ENCODE data around the gene TSFM.

Gene TSFM

DNA sequence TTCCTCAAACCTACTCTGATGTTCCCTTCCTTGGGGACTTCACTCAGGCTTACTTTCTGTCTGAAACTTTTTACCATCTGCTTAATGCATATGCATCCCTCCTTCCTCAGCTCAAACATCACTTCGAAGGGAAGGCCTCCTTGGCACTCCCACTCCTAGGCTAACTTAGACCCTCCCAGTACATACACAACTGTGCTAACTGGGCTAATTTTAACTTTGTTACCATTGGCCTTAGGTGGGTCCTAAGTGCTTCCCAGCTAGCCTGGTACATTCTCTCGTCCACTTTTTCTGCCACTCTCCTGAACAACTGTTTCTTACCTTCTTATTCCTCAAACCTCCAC is 6.4 kb upstream of the TSFM start:
- H3K9me3 ChIP-seq (replicated peaks in 1 of 2; ENCODE audit: control insufficient read depth in 2 of 2, insufficient read depth in 1 of 2, low read depth in 1 of 2, low read length in 2 of 2): no peaks in the 10 kb centered on the region
- H3K23ac ChIP-seq (ENCODE audit: low read depth, low read length, poor library complexity): no peak overlapping the region
- H3K4me3 ChIP-seq (ENCODE audit: low read length in 2 of 2): no peak overlapping the region
- H3K27ac ChIP-seq (replicated peaks; ENCODE audit: low read length): no peak overlapping the region
- no CpG with 5 or more reads among the region's 2 CpGs for WGBS, 2 donors (ENCODE audit: extremely low coverage in 2 of 2, insufficient read length in 2 of 2, insufficient replicate concordance in 1 of 2)
- H3K14ac ChIP-seq (ENCODE audit: low read length): no peak overlapping the region
- H2AK5ac ChIP-seq (ENCODE audit: low read depth, low read length): no peak overlapping the region
- no peak overlapping the region for H3K4ac ChIP-seq (ENCODE audit: low read length)
- H2BK5ac ChIP-seq (ENCODE audit: low read length): no peak overlapping the region
- no peak overlapping the region for H2BK15ac ChIP-seq (ENCODE audit: low read length)
- H3K27me3 ChIP-seq (ENCODE audit: control insufficient read depth in 3 of 3, insufficient read depth in 3 of 3, low read depth in 1 of 3, low read length in 3 of 3): no peaks in the 10 kb centered on the region
- H3K79me1 ChIP-seq (ENCODE audit: low read depth, low read length): no peaks in the 10 kb centered on the region
- peaks cover 4 to 5% of the 10 kb centered on the region in 2 donors for H3K4me1 ChIP-seq (ENCODE audit: control insufficient read depth in 2 of 2, insufficient read depth in 1 of 2, low read depth in 1 of 2, low read length in 2 of 2)
- DNase-seq (ENCODE audit: low spot score): no peak
- H2BK120ac ChIP-seq (ENCODE audit: low read depth, low read length): no peak overlapping the region
- H3K36me3 ChIP-seq (replicated peaks in 1 of 2; ENCODE audit: control insufficient read depth in 2 of 2, insufficient read depth in 2 of 2, low read length in 2 of 2): peaks cover 0 to 22% of the 10 kb centered on the region in 2 donors
- no peak overlapping the region for H4K91ac ChIP-seq (ENCODE audit: low read depth, low read length, poor library complexity)
- H3K9ac ChIP-seq (ENCODE audit: low read depth, low read length, poor library complexity): no peak overlapping the region
- no peak overlapping the region for H4K8ac ChIP-seq (ENCODE audit: low read depth, low read length)
- no peak overlapping the region for H3K18ac ChIP-seq (ENCODE audit: low read length)
- no peak overlapping the region for H2BK12ac ChIP-seq (ENCODE audit: low read length)
- no peak overlapping the region for H3K4me2 ChIP-seq (ENCODE audit: insufficient read depth, low read length, poor library complexity, severe bottlenecking)
- H2AFZ ChIP-seq (ENCODE audit: low read length): no peak overlapping the region

DNA sequence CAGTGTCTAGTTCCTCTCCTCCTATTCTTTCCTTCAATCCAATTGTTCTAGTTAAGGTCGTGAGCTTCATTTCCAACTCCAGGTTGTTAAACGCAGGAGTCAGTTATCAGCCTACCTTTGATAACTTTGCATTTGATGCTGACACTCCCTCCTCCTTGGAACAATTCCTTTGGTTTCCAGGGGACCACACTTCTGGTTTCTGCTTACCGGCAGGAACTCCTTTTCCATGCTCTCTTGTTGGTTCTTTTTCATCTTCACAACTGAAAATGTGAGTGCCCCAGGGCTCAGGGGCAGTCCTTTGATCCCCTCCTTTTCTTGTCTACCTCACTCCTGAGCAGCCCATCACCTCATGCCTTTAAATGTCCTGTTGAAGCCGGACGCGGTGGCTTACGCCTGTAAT is 5.2 kb upstream of the TSFM start:
- no peak overlapping the region for H3K4ac ChIP-seq (ENCODE audit: low read length)
- no peak overlapping the region for H2AFZ ChIP-seq (ENCODE audit: low read length)
- no peaks in the 10 kb centered on the region for H3K27me3 ChIP-seq (ENCODE audit: control insufficient read depth in 3 of 3, insufficient read depth in 3 of 3, low read depth in 1 of 3, low read length in 3 of 3)
- no peak overlapping the region for H4K91ac ChIP-seq (ENCODE audit: low read depth, low read length, poor library complexity)
- no peak for DNase-seq (ENCODE audit: low spot score)
- no peak overlapping the region for H3K27ac ChIP-seq (replicated peaks; ENCODE audit: low read length)
- H3K4me2 ChIP-seq (ENCODE audit: insufficient read depth, low read length, poor library complexity, severe bottlenecking): no peak overlapping the region
- no peak overlapping the region for H2BK15ac ChIP-seq (ENCODE audit: low read length)
- no peaks in the 10 kb centered on the region for H3K9me3 ChIP-seq (replicated peaks in 1 of 2; ENCODE audit: control insufficient read depth in 2 of 2, insufficient read depth in 1 of 2, low read depth in 1 of 2, low read length in 2 of 2)
- H2AK5ac ChIP-seq (ENCODE audit: low read depth, low read length): no peak overlapping the region
- peaks cover 2 to 4% of the 10 kb centered on the region in 2 donors for H3K4me1 ChIP-seq (ENCODE audit: control insufficient read depth in 2 of 2, insufficient read depth in 1 of 2, low read depth in 1 of 2, low read length in 2 of 2)
- H4K8ac ChIP-seq (ENCODE audit: low read depth, low read length): no peak overlapping the region
- no peak overlapping the region for H2BK5ac ChIP-seq (ENCODE audit: low read length)
- H3K18ac ChIP-seq (ENCODE audit: low read length): no peak overlapping the region
- no peak overlapping the region for H3K14ac ChIP-seq (ENCODE audit: low read length)
- no peak overlapping the region for H3K23ac ChIP-seq (ENCODE audit: low read depth, low read length, poor library complexity)
- no peak overlapping the region for H2BK120ac ChIP-seq (ENCODE audit: low read depth, low read length)
- peaks cover 0 to 28% of the 10 kb centered on the region in 2 donors for H3K36me3 ChIP-seq (replicated peaks in 1 of 2; ENCODE audit: control insufficient read depth in 2 of 2, insufficient read depth in 2 of 2, low read length in 2 of 2)
- H3K79me1 ChIP-seq (ENCODE audit: low read depth, low read length): no peaks in the 10 kb centered on the region
- H3K9ac ChIP-seq (ENCODE audit: low read depth, low read length, poor library complexity): no peak overlapping the region
- H3K4me3 ChIP-seq (ENCODE audit: low read length in 2 of 2): no peak overlapping the region
- H2BK12ac ChIP-seq (ENCODE audit: low read length): no peak overlapping the region
- WGBS, 2 donors (ENCODE audit: extremely low coverage in 2 of 2, insufficient read length in 2 of 2, insufficient replicate concordance in 1 of 2): no CpG with 5 or more reads among the region's 7 CpGs

DNA sequence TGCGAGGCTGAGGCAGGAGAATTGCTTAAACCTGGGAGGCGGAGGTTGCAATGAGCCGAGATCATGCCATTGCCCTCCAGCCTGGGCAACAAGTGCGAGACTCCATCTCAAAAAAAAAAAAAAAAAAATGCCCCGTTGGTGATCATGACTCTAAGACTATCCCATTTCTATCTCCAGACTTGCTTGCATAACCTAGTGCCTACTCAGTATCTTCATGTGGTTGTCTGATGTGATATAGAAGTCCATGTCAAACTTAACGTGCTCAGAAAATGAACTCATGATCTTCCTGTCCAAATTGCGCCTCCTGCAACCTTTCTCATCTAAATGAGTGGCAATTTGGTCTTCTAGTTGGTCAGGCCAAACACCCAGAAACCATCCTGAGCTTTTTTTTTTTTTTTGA is 4.7 kb upstream of the TSFM start:
- no peak overlapping the region for H4K8ac ChIP-seq (ENCODE audit: low read depth, low read length)
- no peaks in the 10 kb centered on the region for H3K27me3 ChIP-seq (ENCODE audit: control insufficient read depth in 3 of 3, insufficient read depth in 3 of 3, low read depth in 1 of 3, low read length in 3 of 3)
- no peak overlapping the region for H2AK5ac ChIP-seq (ENCODE audit: low read depth, low read length)
- no peak overlapping the region for H3K27ac ChIP-seq (replicated peaks; ENCODE audit: low read length)
- WGBS, 2 donors (ENCODE audit: extremely low coverage in 2 of 2, insufficient read length in 2 of 2, insufficient replicate concordance in 1 of 2): no CpG with 5 or more reads among the region's 7 CpGs
- H3K18ac ChIP-seq (ENCODE audit: low read length): no peak overlapping the region
- H3K4me1 ChIP-seq (ENCODE audit: control insufficient read depth in 2 of 2, insufficient read depth in 1 of 2, low read depth in 1 of 2, low read length in 2 of 2): peaks cover under 1 to 3% of the 10 kb centered on the region in 2 donors
- H2AFZ ChIP-seq (ENCODE audit: low read length): no peak overlapping the region
- H3K36me3 ChIP-seq (replicated peaks in 1 of 2; ENCODE audit: control insufficient read depth in 2 of 2, insufficient read depth in 2 of 2, low read length in 2 of 2): peaks cover 0 to 28% of the 10 kb centered on the region in 2 donors
- no peak overlapping the region for H3K4me3 ChIP-seq (ENCODE audit: low read length in 2 of 2)
- H3K23ac ChIP-seq (ENCODE audit: low read depth, low read length, poor library complexity): no peak overlapping the region
- H4K91ac ChIP-seq (ENCODE audit: low read depth, low read length, poor library complexity): no peak overlapping the region
- no peaks in the 10 kb centered on the region for H3K9me3 ChIP-seq (replicated peaks in 1 of 2; ENCODE audit: control insufficient read depth in 2 of 2, insufficient read depth in 1 of 2, low read depth in 1 of 2, low read length in 2 of 2)
- no peak overlapping the region for H2BK12ac ChIP-seq (ENCODE audit: low read length)
- no peak overlapping the region for H2BK5ac ChIP-seq (ENCODE audit: low read length)
- no peak overlapping the region for H3K14ac ChIP-seq (ENCODE audit: low read length)
- no peak overlapping the region for H2BK15ac ChIP-seq (ENCODE audit: low read length)
- no peak overlapping the region for H3K4me2 ChIP-seq (ENCODE audit: insufficient read depth, low read length, poor library complexity, severe bottlenecking)
- DNase-seq (ENCODE audit: low spot score): no peak
- H2BK120ac ChIP-seq (ENCODE audit: low read depth, low read length): no peak overlapping the region
- no peak overlapping the region for H3K4ac ChIP-seq (ENCODE audit: low read length)
- H3K79me1 ChIP-seq (ENCODE audit: low read depth, low read length): peaks cover 3% of the 10 kb centered on the region
- H3K9ac ChIP-seq (ENCODE audit: low read depth, low read length, poor library complexity): no peak overlapping the region

DNA sequence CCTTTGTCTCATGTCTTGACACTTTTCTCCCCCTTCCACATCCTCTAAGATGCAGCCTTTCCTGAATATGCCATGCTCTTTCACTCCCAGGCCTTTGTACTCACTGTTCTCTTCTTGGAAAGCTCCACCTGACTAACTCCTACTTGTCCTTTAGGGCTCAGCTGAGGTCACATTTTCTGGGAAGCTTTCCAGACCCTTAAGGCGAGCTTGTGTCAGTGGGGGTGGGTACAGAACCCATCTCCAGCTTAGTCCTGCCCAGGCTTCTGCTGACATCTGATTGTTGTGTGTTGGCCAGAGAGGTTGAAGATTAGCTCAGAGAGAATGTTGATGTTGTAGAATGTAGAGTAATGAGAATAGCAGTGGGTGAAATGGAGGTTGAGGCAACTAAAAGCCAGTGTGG is 2.9 kb upstream of the TSFM start:
- Histone ChIP-seq H2BK5ac (ENCODE audit: low read length) (no peak overlapping the region), H3K27ac (replicated peaks; ENCODE audit: low read length) (no peak overlapping the region), H2AFZ (ENCODE audit: low read length) (no peak overlapping the region), H3K4me2 (ENCODE audit: insufficient read depth, low read length, poor library complexity, severe bottlenecking) (no peak overlapping the region), H2BK120ac (ENCODE audit: low read depth, low read length) (no peak overlapping the region), H3K9ac (ENCODE audit: low read depth, low read length, poor library complexity) (no peak overlapping the region), H4K8ac (ENCODE audit: low read depth, low read length) (no peak overlapping the region), H4K91ac (ENCODE audit: low read depth, low read length, poor library complexity) (no peak overlapping the region), H3K23ac (ENCODE audit: low read depth, low read length, poor library complexity) (no peak overlapping the region), H3K4me3 (ENCODE audit: low read length in 2 of 2) (no peak overlapping the region), H3K4me1 (ENCODE audit: control insufficient read depth in 2 of 2, insufficient read depth in 1 of 2, low read depth in 1 of 2, low read length in 2 of 2) (peaks cover 3 to 6% of the 10 kb centered on the region in 2 donors), H2BK15ac (ENCODE audit: low read length) (no peak overlapping the region), H3K4ac (ENCODE audit: low read length) (no peak overlapping the region), H3K18ac (ENCODE audit: low read length) (no peak overlapping the region), H2BK12ac (ENCODE audit: low read length) (no peak overlapping the region), H3K79me1 (ENCODE audit: low read depth, low read length) (peaks cover 4% of the 10 kb centered on the region), H3K36me3 (replicated peaks in 1 of 2; ENCODE audit: control insufficient read depth in 2 of 2, insufficient read depth in 2 of 2, low read length in 2 of 2) (peaks cover 0 to 35% of the 10 kb centered on the region in 2 donors), H3K9me3 (replicated peaks in 1 of 2; ENCODE audit: control insufficient read depth in 2 of 2, insufficient read depth in 1 of 2, low read depth in 1 of 2, low read length in 2 of 2) (no peaks in the 10 kb centered on the region), H3K14ac (ENCODE audit: low read length) (no peak overlapping the region), H2AK5ac (ENCODE audit: low read depth, low read length) (no peak overlapping the region), H3K27me3 (ENCODE audit: control insufficient read depth in 3 of 3, insufficient read depth in 3 of 3, low read depth in 1 of 3, low read length in 3 of 3) (no peaks in the 10 kb centered on the region)
- DNase-seq (ENCODE audit: low spot score): no peak
- no CpG with 5 or more reads among the region's 1 CpG for WGBS, 2 donors (ENCODE audit: extremely low coverage in 2 of 2, insufficient read length in 2 of 2, insufficient replicate concordance in 1 of 2)

All from neuronal stem cell (in vitro differentiated cells).